ENCODE data around the gene ZFY.
"Not testable (repeated sequence)": the region's sequence is repeated elsewhere in the genome, so short reads cannot be mapped to it uniquely, and the experiment has no call there.

The ZFY gene

DNA sequence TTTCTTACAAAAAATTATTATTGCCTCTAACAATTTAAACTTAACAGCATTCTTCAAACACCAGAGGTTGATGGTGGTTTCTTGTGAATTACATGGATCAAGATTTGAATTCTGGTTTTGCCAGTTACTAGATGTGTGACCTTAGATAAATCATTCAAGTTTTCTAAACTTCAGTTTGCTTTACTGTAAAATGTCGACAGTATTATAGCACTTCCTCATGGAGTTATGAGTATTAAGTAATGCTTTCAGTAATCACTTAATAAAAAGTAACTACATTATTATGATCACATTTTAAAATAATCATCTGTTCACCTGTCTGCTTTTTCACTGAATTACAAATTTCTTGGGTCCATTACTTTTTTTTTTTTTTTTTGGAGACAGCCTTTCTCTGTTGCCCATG lies 37.5 kb downstream of the ZFY start:
- H3K27ac ChIP-seq, result no peak overlapping the region

GRCh38 chrY:2973110-2973751 lies 38.0 kb downstream of the ZFY start:
- Histone ChIP-seq H3K27me3 (no peaks in the 10 kb centered on the region), H3K27ac (no peak overlapping the region), H3K9ac (no peak overlapping the region), H4K20me1 (no peaks in the 10 kb centered on the region), H3K9me3 (no peaks in the 10 kb centered on the region), H3K36me3 (no peaks in the 10 kb centered on the region), H3K4me3 (no peak overlapping the region), H3K4me2 (no peak overlapping the region), H3K4me1 (no peaks in the 10 kb centered on the region)
- TF ChIP-seq Cebpa-rat (IDR thresholded peaks at IDR 0.05), result no peak

More for the DNA sequence above, 37.5 kb downstream of the ZFY start:
- H4K20me1 ChIP-seq, result no peaks in the 10 kb centered on the region
- H3K27me3 ChIP-seq, result no peaks in the 10 kb centered on the region
- H3K36me3 ChIP-seq, result no peaks in the 10 kb centered on the region
- no peaks in the 10 kb centered on the region for H3K9me3 ChIP-seq
- no peaks in the 10 kb centered on the region for H3K4me1 ChIP-seq
- no peak overlapping the region for H3K4me2 ChIP-seq
- no peak overlapping the region for H3K4me3 ChIP-seq
- TF ChIP-seq Cebpa-rat (IDR thresholded peaks at IDR 0.05), result no peak
- H3K9ac ChIP-seq, result no peak overlapping the region

- Histone ChIP-seq H3K9ac (no peak overlapping the region), H3K4me1 (no peaks in the 10 kb centered on the region), H3K27me3 (no peaks in the 10 kb centered on the region), H3K9me3 (no peaks in the 10 kb centered on the region), H3K4me2 (no peak overlapping the region), H4K20me1 (no peaks in the 10 kb centered on the region), H3K27ac (no peak overlapping the region), H3K4me3 (no peak overlapping the region), H3K36me3 (no peaks in the 10 kb centered on the region)
- TF ChIP-seq Cebpa-rat (IDR thresholded peaks at IDR 0.05), result no peak
Measured at GRCh38 chrY:2979283-2979682, 44.1 kb downstream of the ZFY start.

DNA sequence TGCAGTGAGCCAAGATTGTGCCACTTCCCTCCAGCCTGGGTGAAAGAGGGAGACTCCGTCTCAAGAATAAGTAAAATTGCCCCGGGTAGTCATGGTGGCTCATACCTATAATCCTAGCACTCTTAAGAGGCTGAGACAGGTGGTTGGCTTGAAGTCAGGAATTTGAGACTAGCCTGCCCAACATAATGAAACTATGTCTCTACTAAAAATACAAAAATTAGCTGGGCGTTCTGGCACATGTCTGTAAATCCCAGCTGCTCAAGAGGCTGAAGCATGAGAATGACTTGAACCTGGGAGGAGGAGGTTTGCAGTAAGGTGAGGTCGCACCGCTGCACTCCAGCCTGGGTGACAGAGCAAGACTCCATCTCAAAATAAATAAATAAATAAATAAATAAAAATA lies 49.3 kb downstream of the ZFY start:
- Histone ChIP-seq H3K9me3 (no peaks in the 10 kb centered on the region), H3K4me1 (no peaks in the 10 kb centered on the region)

GRCh38 chrY:2987178-2987577 lies 52.0 kb downstream of the ZFY start:
- not testable (repeated sequence) for H3K36me3 ChIP-seq, H3K27ac ChIP-seq, H3K4me2 ChIP-seq, H3K9ac ChIP-seq, H4K20me1 ChIP-seq, H3K4me1 ChIP-seq, H3K9me3 ChIP-seq, H3K27me3 ChIP-seq, H3K4me3 ChIP-seq

More for the DNA sequence above, 49.3 kb downstream of the ZFY start:
- H3K27me3 ChIP-seq, result no peaks in the 10 kb centered on the region
- no peak overlapping the region for H3K27ac ChIP-seq
- H3K36me3 ChIP-seq, result no peaks in the 10 kb centered on the region
- H3K9ac ChIP-seq, result no peak overlapping the region
- H3K4me3 ChIP-seq, result no peak overlapping the region
- TF ChIP-seq Cebpa-rat (IDR thresholded peaks at IDR 0.05), result no peak
- H4K20me1 ChIP-seq, result no peaks in the 10 kb centered on the region
- no peak overlapping the region for H3K4me2 ChIP-seq

GRCh38 chrY:2997369-2997768 lies 62.2 kb downstream of the ZFY start:
- H3K9me3 ChIP-seq, H3K4me2 ChIP-seq, H3K36me3 ChIP-seq, H3K9ac ChIP-seq, H3K4me3 ChIP-seq, H3K27ac ChIP-seq, H3K27me3 ChIP-seq, H4K20me1 ChIP-seq, H3K4me1 ChIP-seq: not testable (repeated sequence)

DNA sequence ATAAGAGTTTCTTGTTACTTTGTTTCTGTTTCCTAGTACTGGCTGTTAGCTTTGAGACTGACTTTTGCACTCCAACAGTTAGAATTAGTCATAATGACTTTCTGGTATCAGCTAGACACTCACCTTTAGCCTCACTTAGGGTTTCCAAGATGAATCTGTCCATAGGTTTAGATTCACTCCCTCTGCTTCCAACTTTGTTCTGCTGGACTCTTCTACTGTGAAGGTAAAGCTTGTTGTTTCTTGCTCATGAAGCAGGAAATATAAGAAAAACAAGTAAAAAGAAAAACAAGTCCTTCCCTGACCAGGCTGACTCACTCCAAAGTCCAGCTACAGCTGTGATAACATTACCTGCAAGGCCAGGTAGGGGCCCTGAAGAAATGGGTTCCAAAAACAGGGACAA lies 67.0 kb downstream of the ZFY start:
- no peak for TF ChIP-seq Cebpa-rat (IDR thresholded peaks at IDR 0.05)

GRCh38 chrY:3002680-3003515 lies 67.7 kb downstream of the ZFY start:
- Histone ChIP-seq H3K27ac (no peak overlapping the region), H3K4me2 (no peak overlapping the region), H4K20me1 (no peaks in the 10 kb centered on the region), H3K4me1 (no peaks in the 10 kb centered on the region), H3K9me3 (no peaks in the 10 kb centered on the region), H3K27me3 (no peaks in the 10 kb centered on the region), H3K36me3 (no peaks in the 10 kb centered on the region), H3K9ac (no peak overlapping the region), H3K4me3 (no peak overlapping the region)
- TF ChIP-seq Cebpa-rat (IDR thresholded peaks at IDR 0.05), result no peak

More for the DNA sequence above, 67.0 kb downstream of the ZFY start:
- no peak overlapping the region for H3K9ac ChIP-seq
- H3K4me1 ChIP-seq, result no peaks in the 10 kb centered on the region
- no peaks in the 10 kb centered on the region for H3K36me3 ChIP-seq
- no peak overlapping the region for H3K4me3 ChIP-seq
- no peaks in the 10 kb centered on the region for H3K27me3 ChIP-seq
- no peaks in the 10 kb centered on the region for H3K9me3 ChIP-seq
- H3K27ac ChIP-seq, result no peak overlapping the region
- H4K20me1 ChIP-seq, result no peaks in the 10 kb centered on the region
- H3K4me2 ChIP-seq, result no peak overlapping the region

DNA sequence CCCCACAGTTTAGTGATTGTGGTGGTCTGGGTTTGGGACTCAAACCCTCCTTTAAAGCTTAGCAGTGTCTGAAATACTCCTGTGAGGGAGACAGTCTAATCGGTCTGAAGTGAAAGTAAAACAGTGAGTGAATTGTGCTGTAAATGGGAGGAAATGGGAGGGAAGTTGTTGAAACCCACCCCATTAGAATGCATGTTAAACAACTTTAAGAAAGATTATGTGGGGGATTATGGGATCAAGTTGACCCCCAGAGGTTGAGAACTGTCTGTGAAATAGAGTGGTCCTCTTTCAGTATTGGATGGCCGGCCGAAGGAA lies 68.3 kb downstream of the ZFY start:
- Histone ChIP-seq H3K27ac (no peak overlapping the region), H3K9ac (no peak overlapping the region), H3K9me3 (no peaks in the 10 kb centered on the region), H3K27me3 (no peaks in the 10 kb centered on the region), H3K4me2 (no peak overlapping the region), H3K4me3 (no peak overlapping the region), H4K20me1 (no peaks in the 10 kb centered on the region), H3K4me1 (no peaks in the 10 kb centered on the region), H3K36me3 (no peaks in the 10 kb centered on the region)
- no peak for TF ChIP-seq Cebpa-rat (IDR thresholded peaks at IDR 0.05)

- no peak overlapping the region for H3K9ac ChIP-seq
- no peaks in the 10 kb centered on the region for H4K20me1 ChIP-seq
- no peak overlapping the region for H3K4me2 ChIP-seq
- no peaks in the 10 kb centered on the region for H3K4me1 ChIP-seq
- H3K36me3 ChIP-seq, result no peaks in the 10 kb centered on the region
- TF ChIP-seq Cebpa-rat (IDR thresholded peaks at IDR 0.05), result no peak
- no peaks in the 10 kb centered on the region for H3K27me3 ChIP-seq
- H3K4me3 ChIP-seq, result no peak overlapping the region
- no peak overlapping the region for H3K27ac ChIP-seq
- H3K9me3 ChIP-seq, result no peaks in the 10 kb centered on the region
Measured at GRCh38 chrY:3003846-3004245, 68.7 kb downstream of the ZFY start.

DNA sequence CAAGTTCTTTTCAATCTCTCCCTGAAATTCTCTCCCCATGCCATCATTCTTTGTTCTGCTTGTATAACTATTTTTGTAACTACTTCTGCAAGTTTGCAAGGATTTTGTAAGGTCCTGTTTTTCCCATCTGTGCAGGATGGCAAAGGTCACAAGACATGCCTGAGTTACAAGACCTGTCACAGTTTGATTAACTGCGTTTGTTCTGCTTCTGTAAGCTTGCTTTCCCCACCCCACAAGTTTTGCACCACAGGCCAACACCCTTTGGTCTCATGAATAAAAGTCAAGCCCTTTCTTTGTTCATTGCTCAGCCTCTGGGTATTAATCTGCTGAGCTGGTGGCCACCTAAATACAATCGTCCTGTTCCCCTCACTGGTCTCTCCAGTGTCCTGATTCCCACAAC lies 70.8 kb downstream of the ZFY start:
- H3K27me3 ChIP-seq, H3K36me3 ChIP-seq, H3K4me1 ChIP-seq, H3K27ac ChIP-seq, H3K9ac ChIP-seq, H3K4me3 ChIP-seq, H3K9me3 ChIP-seq, H4K20me1 ChIP-seq, H3K4me2 ChIP-seq: not testable (repeated sequence)

Measured in BLaER1 (cell line).